ENCODE data around the gene WASF2.

The WASF2 gene

GRCh38 chr1:27368869-27369582 lies 120.9 kb downstream of the WASF2 start:
- Histone ChIP-seq H3K27ac (replicated peaks) (no peak overlapping the region; the same call in 1 of the 2 replicates), H3K4me3 (replicated peaks; ENCODE audit: insufficient read depth, low read length) (no peak overlapping the region), H3K27me3 (ENCODE audit: insufficient read depth, poor library complexity, severe bottlenecking) (no peaks in the 10 kb centered on the region)
- peak in 1 of 2 experiments; percentile 18 for DNase-seq (ENCODE audit: low read depth in 1 of 2, low spot score in 1 of 2)
- TF ChIP-seq GABPA (IDR thresholded peaks at IDR 0.05; ENCODE audit: low read depth) (no peak), POLR2AphosphoS5 (IDR thresholded peaks at IDR 0.05; ENCODE audit: low read depth) (no peak), REST (IDR thresholded peaks at IDR 0.05; ENCODE audit: insufficient replicate concordance, low read depth) (no peak), SPI1 (IDR thresholded peaks at IDR 0.05; ENCODE audit: borderline replicate concordance, low read depth) (no peak)

- no peak overlapping the region for H3K4me3 ChIP-seq (replicated peaks; ENCODE audit: insufficient read depth, low read length)
- DNase-seq (ENCODE audit: low read depth in 1 of 2, low spot score in 1 of 2), result no peak
- H3K27me3 ChIP-seq (ENCODE audit: insufficient read depth, poor library complexity, severe bottlenecking), result no peaks in the 10 kb centered on the region
- no peak overlapping the region for H3K27ac ChIP-seq (replicated peaks)
- TF ChIP-seq CTCF (IDR thresholded peaks at IDR 0.05; ENCODE audit: insufficient read depth, low read length) (no peak), POLR2AphosphoS5 (IDR thresholded peaks at IDR 0.05; ENCODE audit: low read depth) (no peak), SPI1 (IDR thresholded peaks at IDR 0.05; ENCODE audit: borderline replicate concordance, low read depth) (no peak), GABPA (IDR thresholded peaks at IDR 0.05; ENCODE audit: low read depth) (no peak), REST (IDR thresholded peaks at IDR 0.05; ENCODE audit: insufficient replicate concordance, low read depth) (no peak)
Measured at GRCh38 chr1:27367160-27367650, 122.8 kb downstream of the WASF2 start.

GRCh38 chr1:27366411-27367159 lies 123.4 kb downstream of the WASF2 start, which contains the start of gene MAP3K6:
MAP3K6 (minus strand) TSS chr1:27366961; CDS start chr1:27366597, 364 bp downstream.
- peak within 1 kb of the TSS; percentile 47 for H3K4me3 ChIP-seq (replicated peaks; ENCODE audit: insufficient read depth, low read length)
- no peak for DNase-seq (ENCODE audit: low read depth in 1 of 2, low spot score in 1 of 2)
- no peak within 1 kb of the TSS for H3K27ac ChIP-seq (replicated peaks)
- H3K27me3 ChIP-seq (ENCODE audit: insufficient read depth, poor library complexity, severe bottlenecking), result no peaks in the 10 kb centered on the region
- TF ChIP-seq REST (IDR thresholded peaks at IDR 0.05; ENCODE audit: insufficient replicate concordance, low read depth) (no peak), SPI1 (IDR thresholded peaks at IDR 0.05; ENCODE audit: borderline replicate concordance, low read depth) (no peak), CTCF (IDR thresholded peaks at IDR 0.05; ENCODE audit: insufficient read depth, low read length) (no peak), GABPA (IDR thresholded peaks at IDR 0.05; ENCODE audit: low read depth) (no peak), POLR2AphosphoS5 (IDR thresholded peaks at IDR 0.05; ENCODE audit: low read depth) (no peak)
